ENCODE measurements around the gene SRBD1.

GRCh38 chr2:45648636-45649035 lies 37.6 kb upstream of the SRBD1 start:
- TF ChIP-seq CTCF (IDR thresholded peaks at IDR 0.05 in 8 of 11, conservative IDR thresholded peaks at IDR 0.05 in 3 of 11) (no peak), POLR2AphosphoS5 (IDR thresholded peaks at IDR 0.05) (no peak), POLR2A (IDR thresholded peaks at IDR 0.05) (no peak)

All from spleen (tissue), 7 donors.